HEK293T (cell line): Measurements from ENCODE around the gene CR2.
"Not testable (repeated sequence)": the region's sequence is repeated elsewhere in the genome, so short reads cannot be mapped to it uniquely, and the experiment has no call there.

Source experiments
- CTCF ChIA-PET: fragments of 350-600 bp; formaldehyde crosslinking; extraction: SDS; loops from one replicate; lab custom pipeline; 2021; ENCODE audit warnings: antibody characterized with exemption, inconsistent platforms; lab: Yijun Ruan, JAX
- POLR2A ChIA-PET: fragments of 350-600 bp; formaldehyde crosslinking; extraction: SDS; loops from one replicate; lab custom pipeline; 2020; ENCODE audit warnings: antibody characterized with exemption, inconsistent platforms; lab: Yijun Ruan, JAX
- DNase-seq: peaks from one replicate; pipeline ENCODE4 v3.0.0; 2012; ENCODE audit warnings: mixed read lengths; ENCODE audit errors: extremely low spot score
- ARNT ChIP-seq: fragments of 450-650 bp; IDR thresholded peaks from 2 replicates; pipeline ENCODE4 v1.6.1; 2017; ENCODE audit warnings: mild to moderate bottlenecking
- BHLHE40 ChIP-seq: fragments of 450-650 bp; IDR thresholded peaks from 2 replicates; pipeline ENCODE4 v1.6.1; 2016; ENCODE audit warnings: mild to moderate bottlenecking, moderate library complexity, borderline replicate concordance
- CTBP1 ChIP-seq: fragments of 450-650 bp; IDR thresholded peaks from 2 replicates; pipeline ENCODE4 v1.6.1; 2016; ENCODE audit warnings: borderline replicate concordance
- ELF4 ChIP-seq: fragments of 450-650 bp; IDR thresholded peaks from 2 replicates; pipeline ENCODE4 v1.6.1; 2017; ENCODE audit warnings: antibody characterized with exemption
- FOXA1 ChIP-seq: fragments of 450-650 bp; IDR thresholded peaks from 2 replicates; pipeline ENCODE4 v1.6.1; 2016; ENCODE audit warnings: mild to moderate bottlenecking
- FOXK2 ChIP-seq: fragments of 450-650 bp; IDR thresholded peaks from 2 replicates; pipeline ENCODE4 v1.6.1; 2016; ENCODE audit warnings: mild to moderate bottlenecking
- FOXM1 ChIP-seq: fragments of 450-650 bp; IDR thresholded peaks from 2 replicates; pipeline ENCODE4 v1.6.1; 2017; ENCODE audit warnings: mild to moderate bottlenecking, borderline replicate concordance
- HDGF ChIP-seq: fragments of 450-650 bp; IDR thresholded peaks from 2 replicates; pipeline ENCODE4 v1.6.1; 2017; ENCODE audit warnings: antibody characterized with exemption, borderline replicate concordance
- L3MBTL2 ChIP-seq: fragments of 450-650 bp; conservative IDR thresholded peaks from 2 replicates; pipeline ENCODE4 v1.6.1; 2016; ENCODE audit warnings: mild to moderate bottlenecking
- LEF1 ChIP-seq: fragments of 450-650 bp; IDR thresholded peaks from 2 replicates; pipeline ENCODE4 v1.6.1; 2017; ENCODE audit warnings: mild to moderate bottlenecking, borderline replicate concordance
- NFRKB ChIP-seq: fragments of 450-650 bp; IDR thresholded peaks from 2 replicates; pipeline ENCODE4 v1.6.1; 2016; ENCODE audit warnings: mild to moderate bottlenecking, moderate library complexity
- PKNOX1 ChIP-seq: fragments of 450-650 bp; IDR thresholded peaks from 2 replicates; pipeline ENCODE4 v1.6.1; 2016
- SP1 ChIP-seq: fragments of 450-650 bp; IDR thresholded peaks from 2 replicates; pipeline ENCODE4 v1.6.1; 2017
- SUZ12 ChIP-seq: fragments of 450-650 bp; IDR thresholded peaks from 2 replicates; pipeline ENCODE4 v1.6.1; 2016; ENCODE audit warnings: mild to moderate bottlenecking
- TARDBP ChIP-seq: fragments of 450-650 bp; IDR thresholded peaks from 2 replicates; pipeline ENCODE4 v1.6.1; 2016
- ZNF384 ChIP-seq: fragments of 450-650 bp; IDR thresholded peaks from 2 replicates; pipeline ENCODE4 v1.6.1; 2016

The CR2 gene

GRCh38 chr1:207487636-207488035 lies 33.5 kb downstream of the CR2 start:
- TF ChIP-seq TARDBP (no peak), L3MBTL2 (no peak)
- CTCF ChIA-PET, result no interaction called here
- POLR2A ChIA-PET, result no interaction called here
- no peak for DNase-seq

- no peak for DNase-seq
- TF ChIP-seq SP1 (no peak), HDGF (no peak)
- ChIA-PET CTCF (no interaction called here), POLR2A (no interaction called here)
Observed at GRCh38 chr1:207493212-207493611, 39.1 kb downstream of the CR2 start.

DNA sequence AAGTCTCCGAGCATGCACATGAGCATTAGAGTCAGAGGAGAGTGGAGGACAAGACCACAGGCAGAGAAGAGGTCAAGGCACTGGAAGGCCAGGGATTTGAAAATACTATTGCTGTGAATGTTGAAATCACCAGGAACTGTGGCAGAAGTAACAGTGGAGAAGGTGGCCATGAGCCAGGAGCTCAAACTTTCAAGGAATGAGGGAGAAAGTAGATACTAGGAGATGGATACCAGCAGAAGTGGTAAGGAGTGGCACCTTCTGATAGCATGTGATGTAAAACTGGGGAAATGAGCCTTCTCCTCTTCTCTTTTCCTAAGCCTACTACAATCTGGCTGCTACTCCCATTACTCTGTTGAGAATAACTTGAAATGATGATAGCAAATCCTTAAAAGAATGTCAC lies 40.0 kb downstream of the CR2 start:
- ChIA-PET POLR2A (no interaction called here), CTCF (no interaction called here)
- DNase-seq, result no peak
- TF ChIP-seq SUZ12, result no peak
- no peak for TF ChIP-seq ARNT
- TF ChIP-seq FOXK2, result no peak
- no peak for TF ChIP-seq LEF1
- TF ChIP-seq HDGF, result no peak

DNA sequence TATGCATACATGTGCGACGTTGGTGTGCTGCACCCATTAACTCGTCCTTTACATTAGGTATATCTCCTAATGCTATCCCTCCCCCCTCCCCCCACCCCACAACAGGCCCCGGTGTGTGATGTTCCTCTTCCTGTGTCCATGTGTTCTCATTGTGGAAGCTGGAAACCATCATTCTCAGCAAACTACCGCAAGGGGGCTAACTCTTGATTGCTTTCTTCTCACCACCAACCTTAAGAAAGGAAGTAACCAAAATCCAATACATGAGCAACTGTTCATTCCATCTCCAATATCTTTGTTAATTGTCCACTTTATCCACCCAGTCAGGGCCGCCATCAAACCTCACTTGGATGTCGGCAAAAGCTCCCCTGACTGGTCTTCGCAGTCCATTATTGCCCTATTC lies 41.2 kb downstream of the CR2 start:
- CTCF ChIA-PET, POLR2A ChIA-PET, DNase-seq: not testable (repeated sequence)

GRCh38 chr1:207495801-207496792 lies 42.0 kb downstream of the CR2 start, which contains the start of gene CR1:
TSS of gene CR1 (plus strand) at chr1:207496157. CDS start at chr1:207496268, 111 bp downstream.
- POLR2A ChIA-PET, result no interaction called here
- peak; percentile 32 for DNase-seq
- CTCF ChIA-PET, result interaction anchor here (0.9 kb wide), 1 partner anchor 41 kb away, joined by 3 read pairs; no protein-coding TSS in a partner anchor
- TF ChIP-seq FOXK2, result no peak
- TF ChIP-seq ARNT, result no peak
- TF ChIP-seq FOXA1, result no peak
- TF ChIP-seq L3MBTL2, result no peak
- TF ChIP-seq SUZ12, result no peak
- TF ChIP-seq TARDBP, result no peak
- no peak for TF ChIP-seq PKNOX1

DNA sequence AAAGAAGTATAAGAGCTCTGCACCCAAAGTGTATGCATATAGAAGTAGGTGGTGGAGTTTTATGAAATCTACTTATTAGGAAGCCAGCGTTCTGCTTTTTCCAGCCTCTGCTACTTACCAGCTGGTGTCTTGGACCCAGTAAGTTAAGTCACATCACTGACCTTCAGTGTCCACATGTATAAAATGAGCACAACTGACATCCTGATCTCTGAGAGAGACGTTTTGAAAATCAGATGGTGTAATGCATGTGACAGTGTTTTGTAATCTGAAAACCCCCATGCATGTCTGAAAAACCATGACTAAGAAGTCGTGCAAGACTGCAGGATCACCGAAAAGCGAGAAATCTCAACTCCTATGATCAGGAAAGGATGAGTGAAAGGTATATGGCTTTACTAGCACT lies 43.8 kb downstream of the CR2 start:
- ChIA-PET POLR2A (no interaction called here), CTCF (interaction anchor here (1.0 to 2.3 kb wide), 2 partner anchors 43 to 585 kb away, joined by 3 to 11 read pairs; partner anchors contain the start of gene CR2)
- TF ChIP-seq FOXK2, result no peak
- no peak for TF ChIP-seq L3MBTL2
- no peak for TF ChIP-seq NFRKB
- TF ChIP-seq ELF4, result no peak
- TF ChIP-seq PKNOX1, result no peak
- no peak for TF ChIP-seq FOXM1
- TF ChIP-seq LEF1, result no peak
- TF ChIP-seq FOXA1, result no peak
- no peak for TF ChIP-seq HDGF
- no peak for TF ChIP-seq BHLHE40
- no peak for TF ChIP-seq SUZ12
- DNase-seq, result no peak

- CTCF ChIA-PET, result interaction anchor here (0.6 to 2.3 kb wide), 6 partner anchors 11 to 862 kb away, joined by 3 to 11 read pairs (median 4); partner anchors contain the start of gene CR2
- peak; percentile 58 for DNase-seq
- POLR2A ChIA-PET, result interaction anchor here (1.0 kb wide), 1 partner anchor 45 kb away, joined by 3 read pairs; the partner anchor contains the start of gene CR2
- TF ChIP-seq SUZ12, result no peak
- no peak for TF ChIP-seq ELF4
- TF ChIP-seq SP1, result no peak
Observed at GRCh38 chr1:207499573-207499972, 45.4 kb downstream of the CR2 start.

GRCh38 chr1:207500306-207500705 lies 46.2 kb downstream of the CR2 start:
- ChIA-PET CTCF (interaction anchor here (0.6 to 2.3 kb wide), 7 partner anchors 12 to 863 kb away, joined by 3 to 11 read pairs (median 4); partner anchors contain the start of gene CR2), POLR2A (no interaction called here)
- no peak for DNase-seq

More at GRCh38 chr1:207500306-207500705, 46.2 kb downstream of the CR2 start:
- TF ChIP-seq NFRKB, result no peak
- no peak for TF ChIP-seq ELF4
- TF ChIP-seq HDGF, result no peak
- no peak for TF ChIP-seq CTBP1
- no peak for TF ChIP-seq ARNT
- TF ChIP-seq BHLHE40, result no peak
- no peak for TF ChIP-seq ZNF384
- no peak for TF ChIP-seq L3MBTL2
- TF ChIP-seq SP1, result no peak
